IMR-90 (cell line): Measurements from ENCODE around the gene TTC16. TPM values are rescaled to one million over a fixed set of nuclear protein-coding genes. Genes with fewer than 3 reads are reported as not detected.

Experiments
- ATAC-seq: fragments of 200-7000 bp; cut with Tn5 transposase; 2 replicates; pipeline ENCODE4 v1.9.1; 2020; ENCODE audit warnings: low read depth, mild to moderate bottlenecking, moderate library complexity
- BruUV-seq: library from RNA; stranded (reverse); fragments of 400-500 nt; replicated peaks from 2 replicates; lab custom pipeline; 2021; lab: Mats Ljungman, UMichigan
- CTCF ChIA-PET: fragments of 300-600 bp; formaldehyde crosslinking; extraction: SDS; loops from one replicate; lab custom pipeline; 2021; ENCODE audit warnings: antibody characterized with exemption; lab: Yijun Ruan, JAX
- POLR2A ChIA-PET: fragments of 300-600 bp; sonication (Branson Sonifier 250); formaldehyde crosslinking; loops from one replicate; lab custom pipeline; 2022; ENCODE audit warnings: antibody characterized with exemption; ENCODE audit not compliant: unreplicated experiment; lab: Charles Lee
- DNase-seq: peaks from one replicate; pipeline ENCODE4 v3.0.0; 2013
- H2AFZ ChIP-seq: replicated peaks from 2 replicates; pipeline ENCODE3; 2013; ENCODE audit warnings: low read length, mild to moderate bottlenecking; ENCODE audit not compliant: poor library complexity
- H2AK5ac ChIP-seq: 2 replicates; pipeline ENCODE4 v1.6.1; 2013; ENCODE audit warnings: low read depth, low read length, inconsistent platforms
- H2AK9ac ChIP-seq: replicated peaks from 2 replicates; pipeline ENCODE3; 2013; ENCODE audit warnings: mild to moderate bottlenecking, low read depth, low read length, moderate library complexity; ENCODE audit not compliant: poor library complexity
- H2BK120ac ChIP-seq: 2 replicates; pipeline ENCODE4 v1.6.1; 2013; ENCODE audit warnings: low read depth, low read length, inconsistent platforms
- H2BK15ac ChIP-seq: 3 replicates; pipeline ENCODE4 v1.6.1; 2013; ENCODE audit warnings: low read depth, low read length, inconsistent platforms
- H2BK20ac ChIP-seq: 2 replicates; pipeline ENCODE4 v1.6.1; 2013; ENCODE audit warnings: low read depth, mild to moderate bottlenecking, inconsistent platforms, low read length, moderate library complexity
- H2BK5ac ChIP-seq: 2 replicates; pipeline ENCODE4 v1.6.1; 2013; ENCODE audit warnings: mild to moderate bottlenecking, low read depth, low read length, inconsistent platforms; ENCODE audit not compliant: poor library complexity, severe bottlenecking
- H3K14ac ChIP-seq: replicated peaks from 2 replicates; pipeline ENCODE4 v1.6.1; 2013; ENCODE audit warnings: low read depth, low read length, inconsistent platforms
- H3K18ac ChIP-seq: 2 replicates; pipeline ENCODE4 v1.6.1; 2013; ENCODE audit warnings: low read depth, low read length, control low read depth
- H3K23ac ChIP-seq: 2 replicates; pipeline ENCODE4 v1.6.1; 2013; ENCODE audit warnings: low read depth, low read length, inconsistent platforms
- H3K27ac ChIP-seq: 2 replicates; pipeline ENCODE4 v1.5.1; 2013; ENCODE audit warnings: mild to moderate bottlenecking, control low read depth, low read length; ENCODE audit not compliant: insufficient read depth
- H3K27me3 ChIP-seq: 2 replicates; pipeline ENCODE4 v1.6.1; 2013; ENCODE audit warnings: low read length; ENCODE audit not compliant: control insufficient read depth, insufficient read depth
- H3K36me3 ChIP-seq: 2 replicates; pipeline ENCODE4 v1.6.1; 2013; ENCODE audit warnings: low read length, mixed read lengths; ENCODE audit not compliant: control insufficient read depth, insufficient read depth
- H3K4ac ChIP-seq: 2 replicates; pipeline ENCODE4 v1.6.1; 2013; ENCODE audit warnings: low read depth, low read length, inconsistent platforms
- H3K4me1 ChIP-seq: 2 replicates; pipeline ENCODE4 v1.6.1; 2013; ENCODE audit warnings: low read length, mixed read lengths; ENCODE audit not compliant: control insufficient read depth, insufficient read depth
- H3K4me2 ChIP-seq: 2 replicates; pipeline ENCODE4 v1.6.1; 2013; ENCODE audit warnings: low read depth, mild to moderate bottlenecking, control low read depth, low read length, moderate library complexity
- H3K4me3 ChIP-seq: 2 replicates; pipeline ENCODE4 v1.5.1; 2013; ENCODE audit warnings: low read depth, mild to moderate bottlenecking, control low read depth, low read length, moderate library complexity; ENCODE audit not compliant: insufficient read depth
- H3K56ac ChIP-seq: 2 replicates; pipeline ENCODE4 v1.6.1; 2013; ENCODE audit warnings: low read length, inconsistent platforms; ENCODE audit not compliant: insufficient read depth; ENCODE audit errors: extremely low read depth
- H3K79me1 ChIP-seq, 2 experiments: 2 replicates each; pipeline ENCODE4 v1.6.1; 2013; ENCODE audit warnings: low read length in 2 of 2, inconsistent platforms in 1 of 2, low read depth in 1 of 2
- H3K9ac ChIP-seq: 2 replicates; pipeline ENCODE4 v1.6.1; 2013; ENCODE audit warnings: low read depth, low read length, control low read depth
- H3K9me1 ChIP-seq: 2 replicates; pipeline ENCODE4 v1.6.1; 2013; ENCODE audit warnings: low read length, inconsistent platforms; ENCODE audit not compliant: insufficient read depth
- H3K9me3 ChIP-seq: 2 replicates; pipeline ENCODE4 v1.6.1; 2013; ENCODE audit warnings: low read length; ENCODE audit not compliant: control insufficient read depth, insufficient read depth
- H4K20me1 ChIP-seq: 2 replicates; pipeline ENCODE4 v1.6.1; 2013; ENCODE audit warnings: low read length, inconsistent platforms; ENCODE audit not compliant: insufficient read depth
- H4K5ac ChIP-seq: 2 replicates; pipeline ENCODE4 v1.6.1; 2013; ENCODE audit warnings: mild to moderate bottlenecking, low read depth, low read length, control low read depth
- H4K8ac ChIP-seq, 2 experiments: 2 replicates each; pipeline ENCODE4 v1.6.1; 2013; ENCODE audit warnings: low read depth in 2 of 2, low read length in 2 of 2, control low read depth in 1 of 2, inconsistent platforms in 1 of 2
- H4K91ac ChIP-seq: 2 replicates; pipeline ENCODE4 v1.6.1; 2013; ENCODE audit warnings: low read depth, low read length, inconsistent platforms; ENCODE audit not compliant: insufficient read depth
- FOS ChIP-seq: fragments of 150-350 bp; IDR thresholded peaks from 2 replicates; pipeline ENCODE4 v1.6.1; 2016; ENCODE audit warnings: low read depth, low read length
- MAZ ChIP-seq: IDR thresholded peaks from 2 replicates; pipeline ENCODE4 v1.6.1; 2012; ENCODE audit warnings: low read depth, mild to moderate bottlenecking, low read length, improper control_type of control experiment, moderate library complexity, borderline replicate concordance
- POLR2A ChIP-seq: IDR thresholded peaks from 2 replicates; pipeline ENCODE4 v1.6.1; 2012; ENCODE audit warnings: mild to moderate bottlenecking, low read depth, low read length
- USF2 ChIP-seq: fragments of 150-350 bp; IDR thresholded peaks from 2 replicates; pipeline ENCODE4 v1.6.1; 2017; ENCODE audit warnings: mild to moderate bottlenecking, antibody characterized with exemption, low read length, low read depth
- WGBS, 2 experiments: methylation state at CpG; one replicate each; pipeline versions ENCODE4 v1.1.5 to v1.1.7; 2013; ENCODE audit warnings: missing lambda C conversion rate in 2 of 2; ENCODE audit not compliant: insufficient read length in 1 of 2; ENCODE audit errors: extremely low coverage in 2 of 2; 5-methylcytosine and 5-hydroxymethylcytosine counted together
- dilution Hi-C: fragments of 300-500 bp; cut with HindIII; formaldehyde crosslinking; loops from one replicate; pipeline ENCODE4 v1.14.3; 2018; ENCODE audit warnings: low sequenced_read_pairs; ENCODE audit not compliant: unreplicated experiment
- in situ Hi-C: fragments of 300-500 bp; cut with MboI; formaldehyde crosslinking; loops from 3 replicates; pipeline ENCODE4 v1.14.3; 2019; ENCODE audit warnings: low sequenced_read_pairs, inconsistent platforms, mixed read lengths
- intact Hi-C: fragments of 100-400 bp; cut with micrococcal nuclease; formaldehyde crosslinking; loops from 2 replicates; pipeline ENCODE4 v1.10.0; 2022
- polyA plus RNA-seq, 3 experiments: library from polyadenylated mRNA; depleted of rRNA; stranded (reverse); fragments of >200 nt; gene quantifications; 2 replicates each; pipeline ENCODE4 v1.2.3, GENCODE V29; 2012; ENCODE audit warnings: low replicate concordance in 1 of 3
- total RNA-seq: library from RNA; depleted of rRNA; stranded (reverse); fragments of >200 nt; gene quantifications from 2 replicates; pipeline ENCODE4 v1.2.3, GENCODE V29; 2012

TTC16 gene
- total and polyA plus RNA-seq, 2 of the 4 experiments (the other 2 are of a cell fraction) = 0.02 TPM; not detected in 1

DNA sequence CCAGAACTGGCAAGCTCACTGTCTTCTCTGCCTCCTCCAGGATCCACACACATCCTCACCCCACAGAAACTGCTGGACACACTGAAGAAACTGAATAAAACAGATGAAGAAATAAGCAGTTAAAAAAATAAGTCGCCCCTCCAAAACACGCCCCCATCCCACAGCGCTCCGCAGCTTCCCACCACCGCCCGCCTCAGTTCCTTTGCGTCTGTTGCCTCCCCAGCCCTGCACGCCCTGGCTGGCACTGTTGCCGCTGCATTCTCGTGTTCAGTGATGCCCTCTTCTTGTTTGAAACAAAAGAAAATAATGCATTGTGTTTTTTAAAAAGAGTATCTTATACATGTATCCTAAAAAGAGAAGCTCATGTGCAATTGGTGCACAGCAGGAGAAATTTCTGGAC lies 25.1 kb upstream of the TTC16 start:
- Histone ChIP-seq H2AK5ac (no peak overlapping the region), H3K4me1 (no peaks in the 10 kb centered on the region), H3K27me3 (no peaks in the 10 kb centered on the region), H3K9ac (no peak overlapping the region), H4K5ac (no peak overlapping the region), H3K27ac (no peak overlapping the region), H3K14ac (no peak overlapping the region), H2BK15ac (no peak overlapping the region), H2BK120ac (no peak overlapping the region), H3K36me3 (peaks cover 36% of the 10 kb centered on the region), H3K4ac (no peak overlapping the region), H4K8ac (no peak overlapping the region), H3K4me2 (no peak overlapping the region), H4K91ac (no peak overlapping the region), H2AFZ (no peak overlapping the region), H3K18ac (no peak overlapping the region), H3K23ac (no peak overlapping the region), H3K9me1 (peaks cover 9% of the 10 kb centered on the region; the same call in 1 of the 2 replicates), H3K56ac (no peak overlapping the region), H2AK9ac (no peak overlapping the region), H3K4me3 (no peak overlapping the region), H2BK5ac (no peak overlapping the region), H3K9me3 (no peaks in the 10 kb centered on the region), H2BK20ac (no peak overlapping the region), H3K79me1 (no peaks in the 10 kb centered on the region), H4K20me1 (no peaks in the 10 kb centered on the region)
- ATAC-seq (no peak), DNase-seq (no peak)
- WGBS, 2 experiments = no CpG with 5 or more reads among the region's 10 CpGs
- no peak for TF ChIP-seq FOS
- TF ChIP-seq MAZ = no peak
- no peak for TF ChIP-seq USF2
- TF ChIP-seq POLR2A = no peak
- intact Hi-C loops = no loop called here
- no TSS peak for BruUV-seq
- CTCF ChIA-PET = no interaction called here
- POLR2A ChIA-PET = no interaction called here
- dilution Hi-C loops = no loop called here
- in situ Hi-C loops = no loop called here
